GM19035 (cell line): Measurements from ENCODE around the gene RFLNA.
"Not testable (repeated sequence)": the region's sequence is repeated elsewhere in the genome, so short reads cannot be mapped to it uniquely, and the experiment has no call there.

Experiments used
- ATAC-seq: cut with Tn5 transposase; IDR thresholded peaks from one replicate; pipeline ENCODE4 v1.9.1; 2021; ENCODE audit not compliant: unreplicated experiment

Gene RFLNA

DNA sequence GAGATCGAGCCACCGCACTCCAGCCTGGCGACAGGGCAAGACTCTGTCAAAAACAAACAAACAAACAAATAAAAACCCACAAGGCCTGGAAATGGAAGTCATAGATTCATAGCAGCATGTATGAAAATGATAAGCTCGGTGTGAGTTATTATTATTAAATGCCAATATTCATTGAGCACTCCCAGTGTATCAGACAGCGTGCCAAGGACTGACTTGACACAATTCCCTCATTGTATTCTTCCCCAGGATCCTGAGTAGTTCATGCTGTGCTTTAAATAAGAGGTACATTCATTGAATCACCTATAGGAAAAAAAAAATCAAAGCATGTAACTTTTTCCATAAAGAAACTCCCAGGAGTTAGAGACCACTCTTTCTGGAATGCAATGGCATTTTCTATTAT lies 12.6 kb upstream of the RFLNA start:
- no peak for ATAC-seq

DNA sequence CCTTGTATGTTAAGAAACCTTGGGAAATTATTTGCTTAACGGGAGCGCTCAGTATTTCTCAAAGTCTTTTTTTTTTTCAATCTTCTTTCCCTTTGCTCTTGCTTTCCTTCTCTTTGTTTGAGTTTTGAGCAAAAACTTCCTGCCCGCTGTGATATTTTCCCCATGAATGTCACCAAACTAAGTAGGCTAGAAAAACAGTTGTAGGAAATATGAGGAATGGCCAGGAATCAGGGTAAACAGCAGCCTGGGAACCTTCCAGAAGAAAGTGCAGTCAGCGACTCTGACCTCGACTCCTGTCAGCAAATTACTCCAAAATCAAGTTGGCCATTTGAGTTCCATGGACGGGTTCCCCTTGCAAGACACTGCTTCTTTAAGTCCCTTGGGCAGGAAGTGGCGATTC lies 11.6 kb upstream of the RFLNA start:
- no peak for ATAC-seq

DNA sequence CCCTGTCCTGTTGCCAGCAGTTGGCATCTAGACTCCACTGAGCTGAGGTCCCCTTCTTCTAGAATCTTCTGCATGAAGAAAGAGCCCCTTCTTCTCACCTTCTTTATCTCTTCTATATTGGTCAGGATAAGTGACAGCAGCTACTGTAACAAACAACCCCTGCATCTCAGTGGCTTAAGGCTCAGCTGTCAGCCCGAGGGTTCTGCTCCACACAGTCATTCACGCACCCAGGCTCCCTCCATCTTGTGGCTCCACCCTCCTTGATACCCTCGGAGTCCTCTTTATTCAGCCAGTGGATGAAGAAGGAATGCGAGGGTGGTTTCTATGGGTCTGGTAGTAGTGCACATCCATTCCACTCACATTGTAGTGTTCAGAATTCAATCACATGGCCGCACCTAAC lies 10.5 kb upstream of the RFLNA start:
- ATAC-seq = no peak

GRCh38 chr12:124286414-124286813 lies 8.5 kb upstream of the RFLNA start:
- no peak for ATAC-seq

DNA sequence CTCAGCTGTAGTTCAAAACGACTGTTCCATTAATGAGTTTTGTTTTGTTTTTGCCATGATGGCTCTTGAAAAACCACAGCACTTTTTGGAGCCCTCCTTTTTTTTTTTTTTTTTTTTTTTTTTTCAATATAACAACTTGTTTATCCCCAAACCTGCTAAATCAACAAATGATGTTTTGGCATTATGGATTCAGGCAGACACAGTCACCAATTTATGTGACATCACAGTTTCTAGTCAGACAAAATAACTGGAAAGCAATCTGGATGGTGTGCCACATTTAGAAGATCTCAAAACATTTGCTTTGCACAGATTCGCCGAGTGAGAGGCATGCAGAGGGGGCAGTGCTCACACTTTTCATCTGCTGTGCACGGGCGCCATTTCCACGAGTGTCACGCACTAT lies 7.9 kb upstream of the RFLNA start:
- no peak for ATAC-seq

GRCh38 chr12:124289634-124290600 lies 5.0 kb upstream of the RFLNA start:
- no peak for ATAC-seq

GRCh38 chr12:124292385-124292784 lies 2.5 kb upstream of the RFLNA start:
- ATAC-seq = no peak

DNA sequence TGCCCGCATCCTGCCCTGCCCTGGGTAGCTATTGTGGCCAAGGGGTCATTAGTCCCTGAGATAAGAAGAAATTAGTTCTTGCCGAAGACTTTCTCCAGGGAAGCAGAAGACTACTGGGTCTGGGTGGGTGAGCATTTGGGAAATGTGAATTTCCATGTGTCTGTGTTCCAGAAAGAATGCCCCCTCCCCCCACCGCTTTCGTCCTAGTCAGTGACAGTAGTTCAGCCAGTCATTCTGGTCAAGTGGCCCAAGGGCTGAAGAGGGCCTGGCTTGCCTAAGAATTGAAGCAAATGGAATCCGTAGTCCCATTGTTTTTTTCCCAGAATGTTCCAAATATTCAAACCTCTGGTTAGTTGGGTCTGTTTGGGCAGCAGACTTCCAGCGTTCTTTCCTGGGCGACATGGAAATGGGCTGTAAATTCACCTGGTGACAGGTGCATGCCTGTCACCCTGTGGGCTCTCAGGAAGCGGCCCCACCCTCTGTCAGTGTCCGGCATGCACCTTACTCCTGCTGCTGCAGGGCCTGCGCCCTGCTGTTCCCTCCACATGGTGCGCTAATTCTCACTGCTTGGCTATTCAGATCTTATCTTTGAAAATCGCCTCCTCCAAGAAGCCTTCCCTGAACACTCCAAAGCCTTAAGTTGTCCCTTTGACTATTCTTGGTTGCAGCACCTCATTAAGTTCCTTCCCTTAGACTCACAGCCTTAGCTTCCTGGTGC lies 1.4 kb upstream of the RFLNA start:
- no peak for ATAC-seq

- ATAC-seq = no peak
These were observed 652 bp downstream of the RFLNA start for GRCh38 chr12:124295431-124296058.

GRCh38 chr12:124296295-124296915 lies 1.5 kb downstream of the RFLNA start:
- ATAC-seq = no peak

GRCh38 chr12:124296916-124297351 lies 2.0 kb downstream of the RFLNA start:
- ATAC-seq = no peak

DNA sequence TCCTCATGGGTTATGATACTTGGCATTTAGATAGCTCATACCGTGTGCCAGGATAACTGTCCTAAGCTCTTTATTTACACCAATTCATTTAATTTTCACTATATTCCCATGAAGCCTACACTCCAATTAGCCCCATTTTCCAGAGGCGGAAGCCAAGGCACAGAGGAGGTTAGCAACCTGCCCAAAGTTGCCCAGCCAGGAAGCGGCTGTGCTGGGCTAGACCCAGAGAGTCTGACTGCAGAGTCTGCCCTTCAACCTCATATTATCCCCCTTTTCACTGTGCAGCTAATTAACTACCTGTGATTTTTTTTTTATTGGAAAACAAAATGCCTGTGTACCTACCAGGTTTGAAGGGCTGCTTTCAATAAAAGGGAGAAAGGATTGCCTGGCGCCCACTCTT lies 2.5 kb downstream of the RFLNA start:
- ATAC-seq = no peak

- ATAC-seq = no peak
These were observed 3.0 kb downstream of the RFLNA start for GRCh38 chr12:124297856-124298255.

- ATAC-seq = no peak
These were observed 4.0 kb downstream of the RFLNA start for GRCh38 chr12:124298685-124299410.

DNA sequence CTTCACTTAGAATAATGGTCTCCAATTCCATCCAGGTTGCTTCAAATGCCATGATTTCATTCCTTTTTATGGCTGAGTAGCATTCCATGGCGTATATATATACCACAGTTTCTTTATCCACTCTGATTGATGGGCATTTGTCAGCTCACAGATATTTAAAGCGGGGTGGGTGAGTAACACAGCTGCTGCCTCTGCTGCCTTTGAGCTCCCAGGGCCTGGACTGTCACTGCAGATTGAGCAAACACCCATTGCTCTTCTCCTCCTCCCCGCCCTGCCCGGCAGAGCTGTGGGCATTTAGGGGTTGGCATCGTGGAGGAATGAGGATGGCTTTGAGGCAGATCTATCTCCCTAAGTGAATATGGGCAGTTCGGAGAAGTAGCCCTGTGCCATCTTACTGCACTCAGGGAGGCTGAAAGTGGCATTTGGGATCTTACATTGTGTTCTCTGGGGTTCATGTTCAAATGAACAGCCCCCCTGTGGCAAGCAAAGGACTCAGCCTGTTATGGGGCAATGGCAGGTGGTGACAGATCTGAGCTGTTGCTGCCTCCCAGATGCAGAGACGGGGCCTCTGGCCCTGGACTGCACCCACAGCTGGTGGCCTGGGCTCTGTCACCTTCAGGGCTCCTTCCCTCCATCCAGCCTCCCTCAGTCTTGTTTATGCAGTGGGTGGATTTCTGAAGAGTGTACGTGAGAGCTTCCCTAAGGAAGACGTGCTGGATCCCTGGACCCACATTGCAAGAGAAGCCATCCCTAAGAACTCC lies 4.9 kb downstream of the RFLNA start:
- no peak for ATAC-seq

DNA sequence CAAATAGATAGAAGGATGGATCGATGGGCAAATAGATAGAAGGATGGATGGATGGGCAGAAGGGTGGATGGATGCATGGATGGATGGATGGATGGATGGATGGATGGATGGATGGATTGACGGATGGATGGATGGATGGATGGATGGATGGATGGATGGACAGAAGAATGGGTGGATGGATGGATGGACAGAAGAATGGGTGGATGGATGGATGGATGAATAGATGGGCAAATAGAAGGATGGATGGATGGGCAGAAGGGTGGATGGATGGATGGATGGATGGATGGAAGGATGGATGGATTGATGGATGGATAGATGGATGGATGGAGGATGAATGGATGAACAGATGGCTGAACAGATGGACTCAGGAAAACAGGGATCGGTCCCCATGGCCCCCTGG lies 5.8 kb downstream of the RFLNA start:
- ATAC-seq = not testable (repeated sequence)

DNA sequence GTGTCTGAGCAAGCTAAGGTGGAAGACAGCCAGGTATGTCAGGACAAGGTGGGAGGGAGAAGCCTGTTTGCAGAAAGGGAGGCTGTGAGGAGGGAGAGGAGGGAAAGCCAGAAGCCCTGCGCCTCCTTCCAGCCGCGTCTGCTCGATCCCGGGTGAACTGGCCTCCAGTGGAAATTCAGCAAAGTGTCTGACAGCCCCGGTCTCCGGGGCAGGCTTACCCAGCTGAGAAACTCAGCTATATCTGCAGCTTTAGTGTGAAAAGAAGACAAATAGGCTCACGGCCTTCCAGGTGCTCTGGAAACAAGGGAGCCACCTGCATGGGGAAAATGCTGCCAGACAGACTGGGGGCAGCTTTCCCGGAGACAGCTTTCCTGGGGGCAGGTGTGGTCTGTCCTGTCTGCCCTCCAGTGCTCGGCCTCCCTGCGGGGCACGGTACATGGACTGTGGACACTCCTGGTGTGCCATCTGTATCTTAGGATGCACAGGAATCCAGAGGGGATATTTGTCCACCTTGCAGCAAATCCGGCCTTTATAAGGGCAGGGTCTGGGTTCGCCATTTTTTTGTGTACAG lies 6.3 kb downstream of the RFLNA start:
- no peak for ATAC-seq

GRCh38 chr12:124302241-124302806 lies 7.4 kb downstream of the RFLNA start:
- no peak for ATAC-seq
